Tibial nerve (tissue), 4 donors: ENCODE data around the gene WNT4.

Experiments
- EP300 ChIP-seq, 2 donors: sonication (generic); formaldehyde crosslinking; IDR thresholded peaks; one replicate each; pipeline ENCODE4 v1.6.1; 2017; ENCODE audit warnings: antibody characterized with exemption in 2 of 2, mild to moderate bottlenecking in 1 of 2
- POLR2A ChIP-seq, 2 donors: fragments of 450-650 bp; IDR thresholded peaks; one replicate each; pipeline ENCODE4 v1.6.1; 2017; ENCODE audit warnings: antibody characterized with exemption in 2 of 2, mild to moderate bottlenecking in 2 of 2, moderate library complexity in 2 of 2
- TF ChIP-seq, protein P1 (sequence below), 5 experiments: fragments of 200-600 bp in 3 of 5; fragments of 450-650 bp in 2 of 5; sonication (generic) in 3 of 5; IDR thresholded peaks; one replicate each; pipeline ENCODE4 v1.5.1; 2016 to 2019; ENCODE audit warnings: antibody characterized with exemption in 5 of 5, mild to moderate bottlenecking in 3 of 5, moderate library complexity in 2 of 5

DNA sequence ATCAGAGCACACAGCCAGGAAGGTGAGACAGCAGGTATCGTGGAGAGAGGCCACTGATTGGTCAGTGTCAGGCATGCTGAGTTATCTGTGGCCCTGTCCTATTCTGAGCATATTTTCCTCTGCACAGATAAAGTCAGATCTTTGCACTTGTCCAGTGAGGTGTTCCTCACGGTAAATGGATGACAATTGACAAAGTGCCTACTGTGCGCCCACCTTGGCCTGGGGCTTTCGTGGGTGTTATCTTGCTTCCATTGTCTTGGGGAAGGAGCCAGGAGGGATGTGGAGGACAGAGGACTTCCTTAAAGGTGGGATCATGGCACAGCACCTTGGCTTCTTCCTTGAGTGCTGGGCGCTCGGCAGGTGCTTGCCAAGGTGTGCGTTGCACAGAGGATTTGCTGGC, 46.0 kb upstream of the WNT4 start:
- TF ChIP-seq, protein P1, sequence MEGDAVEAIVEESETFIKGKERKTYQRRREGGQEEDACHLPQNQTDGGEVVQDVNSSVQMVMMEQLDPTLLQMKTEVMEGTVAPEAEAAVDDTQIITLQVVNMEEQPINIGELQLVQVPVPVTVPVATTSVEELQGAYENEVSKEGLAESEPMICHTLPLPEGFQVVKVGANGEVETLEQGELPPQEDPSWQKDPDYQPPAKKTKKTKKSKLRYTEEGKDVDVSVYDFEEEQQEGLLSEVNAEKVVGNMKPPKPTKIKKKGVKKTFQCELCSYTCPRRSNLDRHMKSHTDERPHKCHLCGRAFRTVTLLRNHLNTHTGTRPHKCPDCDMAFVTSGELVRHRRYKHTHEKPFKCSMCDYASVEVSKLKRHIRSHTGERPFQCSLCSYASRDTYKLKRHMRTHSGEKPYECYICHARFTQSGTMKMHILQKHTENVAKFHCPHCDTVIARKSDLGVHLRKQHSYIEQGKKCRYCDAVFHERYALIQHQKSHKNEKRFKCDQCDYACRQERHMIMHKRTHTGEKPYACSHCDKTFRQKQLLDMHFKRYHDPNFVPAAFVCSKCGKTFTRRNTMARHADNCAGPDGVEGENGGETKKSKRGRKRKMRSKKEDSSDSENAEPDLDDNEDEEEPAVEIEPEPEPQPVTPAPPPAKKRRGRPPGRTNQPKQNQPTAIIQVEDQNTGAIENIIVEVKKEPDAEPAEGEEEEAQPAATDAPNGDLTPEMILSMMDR (IDR thresholded peaks at IDR 0.05): no peak
- TF ChIP-seq POLR2A (IDR thresholded peaks at IDR 0.05) (no peak), EP300 (IDR thresholded peaks at IDR 0.05) (no peak)
